ENCODE measurements around the gene KRT38.

KRT38 gene

GRCh38 chr17:41407226-41407625 is 33.6 kb downstream of the KRT38 start:
- no peak for TF ChIP-seq CTCF (IDR thresholded peaks at IDR 0.05; ENCODE audit: low read depth, low read length, missing control alignments)
- no peak overlapping the region for H3K4me3 ChIP-seq (ENCODE audit: low read depth, low read length)
- in situ Hi-C loops (cut with HindIII; ENCODE audit: low pct_ligation_motif_present, low sequenced_read_pairs), result no loop called here
- no peaks in the 10 kb centered on the region for H3K36me3 ChIP-seq (replicated peaks)
- no peak for DNase-seq
- no peaks in the 10 kb centered on the region for H3K27me3 ChIP-seq (replicated peaks)
- no peak overlapping the region for H3K27ac ChIP-seq

- Histone ChIP-seq H3K36me3 (replicated peaks) (no peaks in the 10 kb centered on the region), H3K27me3 (replicated peaks) (no peaks in the 10 kb centered on the region), H3K4me3 (ENCODE audit: low read depth, low read length) (no peak overlapping the region), H3K27ac (no peak overlapping the region)
- DNase-seq, result no peak
- in situ Hi-C loops (cut with HindIII; ENCODE audit: low pct_ligation_motif_present, low sequenced_read_pairs), result no loop called here
- no peak for TF ChIP-seq CTCF (IDR thresholded peaks at IDR 0.05; ENCODE audit: low read depth, low read length, missing control alignments)
Measured at GRCh38 chr17:41406205-41406604, 34.6 kb downstream of the KRT38 start.

GRCh38 chr17:41404024-41404671 is 36.6 kb downstream of the KRT38 start:
- H3K27ac ChIP-seq, result peak overlapping the region; percentile 87
- no peak overlapping the region for H3K4me3 ChIP-seq (ENCODE audit: low read depth, low read length)

GRCh38 chr17:41403404-41404023 is 37.3 kb downstream of the KRT38 start:
- Histone ChIP-seq H3K27me3 (replicated peaks) (no peaks in the 10 kb centered on the region), H3K36me3 (replicated peaks) (no peaks in the 10 kb centered on the region), H3K27ac (peak overlapping the region; percentile 87), H3K4me3 (ENCODE audit: low read depth, low read length) (no peak overlapping the region)
- in situ Hi-C loops (cut with HindIII; ENCODE audit: low pct_ligation_motif_present, low sequenced_read_pairs), result no loop called here
- TF ChIP-seq CTCF (IDR thresholded peaks at IDR 0.05; ENCODE audit: low read depth, low read length, missing control alignments), result no peak
- DNase-seq, result no peak

More at GRCh38 chr17:41404024-41404671, 36.6 kb downstream of the KRT38 start:
- in situ Hi-C loops (cut with HindIII; ENCODE audit: low pct_ligation_motif_present, low sequenced_read_pairs), result no loop called here
- no peaks in the 10 kb centered on the region for H3K27me3 ChIP-seq (replicated peaks)
- TF ChIP-seq CTCF (IDR thresholded peaks at IDR 0.05; ENCODE audit: low read depth, low read length, missing control alignments), result no peak
- no peaks in the 10 kb centered on the region for H3K36me3 ChIP-seq (replicated peaks)
- peak; percentile 91 for DNase-seq

- DNase-seq, result no peak
- no peak overlapping the region for H3K4me3 ChIP-seq (ENCODE audit: low read depth, low read length)
- no peaks in the 10 kb centered on the region for H3K36me3 ChIP-seq (replicated peaks)
- peak overlapping the region; percentile 87 for H3K27ac ChIP-seq
- no peak for TF ChIP-seq CTCF (IDR thresholded peaks at IDR 0.05; ENCODE audit: low read depth, low read length, missing control alignments)
- in situ Hi-C loops (cut with HindIII; ENCODE audit: low pct_ligation_motif_present, low sequenced_read_pairs), result no loop called here
- H3K27me3 ChIP-seq (replicated peaks), result no peaks in the 10 kb centered on the region
Measured at GRCh38 chr17:41402161-41402560, 38.6 kb downstream of the KRT38 start.

All from brain microvascular endothelial cell (primary cell).